Hematopoietic multipotent progenitor cell (in vitro differentiated cells): ENCODE measurements around the gene PRELID1. TPM values are rescaled to one million over a fixed set of nuclear protein-coding genes. Genes with fewer than 3 reads are reported as not detected.
A peak's percentile ranks its signal among the peaks of the same experiment; 100 is the strongest.

ENCODE experiments used
- DNase-seq, 3 donors: peaks; one replicate each; pipeline ENCODE4 v3.0.0-alpha.2; 2011 to 2015; ENCODE audit warnings: low read depth in 2 of 3, low spot score in 2 of 3
- total RNA-seq: library from RNA; depleted of rRNA; stranded (reverse); fragments of >200 nt; gene quantifications from one replicate; pipeline ENCODE4 v1.2.3, GENCODE V29; 2012

PRELID1 gene
- total RNA-seq, 1 donor, result 105 TPM

- DNase-seq, result peak in 1 of 3 donors; percentile 42
Measured at GRCh38 chr5:177312649-177313181, 9.1 kb downstream of the PRELID1 start.

GRCh38 chr5:177313561-177314259 is 10.1 kb downstream of the PRELID1 start:
- no peak for DNase-seq

GRCh38 chr5:177314376-177315342 is 11.1 kb downstream of the PRELID1 start:
- DNase-seq, result no peak

- DNase-seq, result no peak
Measured at GRCh38 chr5:177315411-177315810, 11.8 kb downstream of the PRELID1 start.

GRCh38 chr5:177316005-177316404 is 12.4 kb downstream of the PRELID1 start:
- no peak for DNase-seq

GRCh38 chr5:177317959-177318377 is 14.4 kb downstream of the PRELID1 start:
- peak in 2 of 3 donors; percentile 78 to 87 for DNase-seq

- peak in 2 of 3 donors; percentile 53 to 76 for DNase-seq
Measured at GRCh38 chr5:177319913-177320588, 16.5 kb downstream of the PRELID1 start.

- DNase-seq, result peak in 2 of 3 donors; percentile 41 to 43
Measured at GRCh38 chr5:177320879-177321278, 17.3 kb downstream of the PRELID1 start.

- DNase-seq, result no peak
Measured at GRCh38 chr5:177325868-177326381, 22.3 kb downstream of the PRELID1 start.

GRCh38 chr5:177327539-177328522 is 24.2 kb downstream of the PRELID1 start:
- DNase-seq, result peak in 1 of 3 donors; percentile 54

GRCh38 chr5:177328545-177329231 is 25.1 kb downstream of the PRELID1 start:
- no peak for DNase-seq

- DNase-seq, result no peak
Measured at GRCh38 chr5:177329883-177330282, 26.3 kb downstream of the PRELID1 start.

- DNase-seq, result peak in 2 of 3 donors; percentile 92 to 98
Measured at GRCh38 chr5:177330991-177331842, 27.6 kb downstream of the PRELID1 start.

- DNase-seq, result no peak
Measured at GRCh38 chr5:177332031-177332895, 28.7 kb downstream of the PRELID1 start.

GRCh38 chr5:177332896-177333260 is 29.3 kb downstream of the PRELID1 start:
- no peak for DNase-seq

GRCh38 chr5:177333420-177334154 is 30.0 kb downstream of the PRELID1 start:
- no peak for DNase-seq
